ENCODE data around the gene EIF1.
"Not testable (repeated sequence)": the region's sequence is repeated elsewhere in the genome, so short reads cannot be mapped to it uniquely, and the experiment has no call there.

Gene EIF1

DNA sequence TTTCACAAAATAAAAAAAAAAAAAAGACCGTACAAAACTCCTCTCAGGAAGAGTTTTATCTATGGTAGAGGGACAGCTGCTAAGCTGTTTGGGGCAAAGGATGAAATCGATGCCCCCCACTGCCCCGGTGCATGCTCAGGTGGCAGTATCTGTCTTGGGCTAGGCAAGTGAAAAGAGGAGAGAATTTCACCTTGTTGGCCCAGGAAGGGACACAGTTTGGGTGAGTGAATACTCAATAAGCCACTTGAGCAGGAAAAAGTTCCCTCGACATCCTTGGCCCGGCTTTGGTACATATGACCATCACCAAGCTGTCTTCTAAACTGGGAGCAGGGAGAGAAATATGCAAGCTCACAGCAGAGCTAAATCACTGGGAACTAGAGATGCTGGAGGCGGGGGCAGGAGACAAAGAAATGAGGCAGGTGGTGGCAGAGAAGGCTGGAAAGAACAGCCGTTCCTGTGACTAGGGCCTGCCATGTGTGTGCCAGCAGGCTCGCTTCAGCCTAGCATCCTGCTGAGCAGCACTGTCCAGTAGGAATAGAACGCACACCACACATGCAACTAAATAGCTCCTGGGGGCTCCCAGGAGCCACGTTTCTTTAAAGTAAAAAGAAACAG is 8.2 kb upstream of the EIF1 start:
- Mint-ChIP-seq H3K27me3 (ENCODE audit: low read depth) (no peaks in the 10 kb centered on the region), H3K9me3 (peaks cover 10% of the 10 kb centered on the region), H3K36me3 (ENCODE audit: low read depth) (peaks cover 6% of the 10 kb centered on the region), H3K4me1 (ENCODE audit: low read depth) (peaks cover 51% of the 10 kb centered on the region), H3K27ac (peak overlapping the region; percentile 80), H3K4me3 (no peak overlapping the region)
- no peak for DNase-seq (ENCODE audit: low spot score)

DNA sequence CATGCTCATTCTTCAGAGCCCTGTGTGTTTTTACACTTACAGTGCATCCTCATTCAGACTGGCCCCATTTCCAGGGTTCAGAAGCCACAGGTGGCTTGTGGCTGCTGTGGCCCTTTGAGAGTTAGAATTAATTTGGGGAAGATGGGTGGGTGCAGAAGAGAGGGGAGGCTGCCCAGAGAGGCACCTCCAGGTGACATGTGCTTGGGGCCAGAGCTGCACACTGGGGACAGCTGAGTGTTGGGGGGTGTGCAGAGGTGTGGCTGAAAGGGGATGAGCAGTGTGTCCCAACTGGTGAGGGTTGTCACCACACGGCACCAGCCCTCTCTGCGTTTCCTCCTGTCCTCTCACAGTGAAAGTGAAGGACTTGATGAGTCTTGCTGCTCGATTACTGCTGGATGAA is 6.9 kb upstream of the EIF1 start:
- peaks cover 6% of the 10 kb centered on the region for H3K36me3 Mint-ChIP-seq (ENCODE audit: low read depth)
- no peak overlapping the region for H3K4me3 Mint-ChIP-seq
- peaks cover 43% of the 10 kb centered on the region for H3K4me1 Mint-ChIP-seq (ENCODE audit: low read depth)
- no peaks in the 10 kb centered on the region for H3K27me3 Mint-ChIP-seq (ENCODE audit: low read depth)
- DNase-seq (ENCODE audit: low spot score): no peak
- H3K9me3 Mint-ChIP-seq: peaks cover 7% of the 10 kb centered on the region
- peak overlapping the region; percentile 51 for H3K27ac Mint-ChIP-seq

DNA sequence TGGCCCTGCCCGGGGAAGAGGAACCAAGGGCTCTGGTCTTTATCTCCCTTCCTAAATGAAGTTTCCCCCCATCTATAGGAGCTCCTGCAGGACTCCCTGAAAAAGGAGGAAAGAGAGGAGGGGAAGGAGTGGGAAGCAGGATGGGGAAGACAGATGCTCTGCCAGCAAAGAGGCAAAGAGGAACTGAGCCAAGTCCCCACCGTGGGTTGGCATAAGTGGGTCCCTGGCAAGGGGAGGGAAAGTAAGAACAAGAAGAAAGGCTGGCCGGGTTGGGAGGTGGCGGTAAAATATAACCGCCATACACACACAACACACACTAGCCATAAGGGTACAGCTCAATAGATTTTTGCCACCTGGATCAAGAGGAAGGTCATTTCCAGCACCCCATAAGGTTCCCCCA is 6.1 kb upstream of the EIF1 start:
- Mint-ChIP-seq H3K36me3 (ENCODE audit: low read depth) (peaks cover 6% of the 10 kb centered on the region), H3K9me3 (peaks cover 7% of the 10 kb centered on the region), H3K4me1 (ENCODE audit: low read depth) (peaks cover 41% of the 10 kb centered on the region), H3K4me3 (no peak overlapping the region), H3K27ac (no peak overlapping the region), H3K27me3 (ENCODE audit: low read depth) (no peaks in the 10 kb centered on the region)
- DNase-seq (ENCODE audit: low spot score): no peak

DNA sequence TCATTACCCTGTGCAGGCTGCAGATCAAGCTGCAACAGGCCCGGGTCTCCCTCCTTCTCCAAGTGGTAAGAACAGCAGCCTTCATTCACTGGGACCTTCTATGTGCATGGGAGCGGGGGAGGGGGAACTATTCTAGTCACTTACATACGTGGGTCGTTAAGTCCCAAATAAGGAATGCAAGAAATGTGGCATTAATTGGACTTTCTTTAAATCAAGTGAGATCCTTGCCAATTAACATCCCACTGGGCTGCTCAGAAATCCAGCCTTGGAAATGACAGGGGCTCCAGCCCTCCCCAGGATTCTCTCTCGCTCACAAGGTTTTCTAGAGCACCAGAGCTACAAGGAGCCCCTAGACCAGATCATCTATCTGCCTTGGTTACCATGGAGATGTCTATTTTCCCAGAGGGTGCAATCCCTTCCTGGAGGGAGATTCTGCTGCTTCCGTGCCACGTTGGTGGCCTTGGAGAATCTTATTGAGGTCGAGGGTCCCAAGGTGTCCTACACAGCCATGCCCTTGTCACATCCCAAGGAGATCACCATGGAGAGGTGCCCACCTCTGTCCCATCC is 5.2 kb upstream of the EIF1 start:
- DNase-seq (ENCODE audit: low spot score): no peak
- H3K4me1 Mint-ChIP-seq (ENCODE audit: low read depth): peaks cover 38% of the 10 kb centered on the region
- H3K9me3 Mint-ChIP-seq: peaks cover 2% of the 10 kb centered on the region
- H3K27me3 Mint-ChIP-seq (ENCODE audit: low read depth): no peaks in the 10 kb centered on the region
- H3K27ac Mint-ChIP-seq: no peak overlapping the region
- peaks cover 2% of the 10 kb centered on the region for H3K36me3 Mint-ChIP-seq (ENCODE audit: low read depth)
- H3K4me3 Mint-ChIP-seq: no peak overlapping the region

DNA sequence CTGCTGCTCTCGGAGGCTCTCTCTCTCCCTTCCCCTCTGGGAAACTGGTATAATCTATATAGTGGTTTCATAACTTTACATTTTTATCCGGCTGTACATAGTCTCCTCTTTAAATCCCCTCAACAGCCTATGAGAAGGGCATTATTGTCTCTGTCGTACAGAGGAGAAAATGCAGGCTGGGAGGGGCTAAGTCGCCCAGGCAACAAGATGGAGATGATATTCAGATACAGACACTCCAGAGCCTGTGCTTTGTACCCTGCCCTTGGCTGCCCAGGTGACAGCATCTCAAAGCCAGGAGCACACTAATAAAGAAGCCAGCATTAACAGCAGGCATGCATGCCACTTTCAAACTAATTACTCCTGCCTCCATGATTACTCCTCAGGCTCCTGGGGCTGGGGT is 4.7 kb upstream of the EIF1 start:
- Mint-ChIP-seq H3K27ac (no peak overlapping the region), H3K36me3 (ENCODE audit: low read depth) (no peaks in the 10 kb centered on the region), H3K27me3 (ENCODE audit: low read depth) (no peaks in the 10 kb centered on the region), H3K9me3 (no peaks in the 10 kb centered on the region), H3K4me1 (ENCODE audit: low read depth) (peaks cover 33% of the 10 kb centered on the region), H3K4me3 (no peak overlapping the region)
- DNase-seq (ENCODE audit: low spot score): no peak

DNA sequence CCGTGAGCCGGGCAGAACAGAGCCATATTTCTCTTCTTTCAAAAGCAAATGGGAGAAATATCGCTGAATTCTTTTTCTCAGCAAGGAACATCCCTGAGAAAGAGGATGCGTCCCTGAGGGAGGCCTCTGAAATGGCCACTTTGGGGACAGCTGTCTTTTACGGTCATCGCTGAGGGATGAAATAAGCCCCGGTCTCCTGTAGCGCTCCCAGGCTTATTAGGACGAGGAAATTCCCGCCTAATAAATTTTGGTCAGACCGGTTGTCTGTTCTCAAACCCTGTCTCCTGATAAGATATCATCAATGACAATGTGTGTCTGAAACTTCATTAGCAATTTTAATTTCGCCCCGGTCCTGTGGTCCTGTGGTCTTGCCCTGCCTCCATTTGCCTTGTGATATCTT is 2.9 kb upstream of the EIF1 start:
- Mint-ChIP-seq H3K36me3 (ENCODE audit: low read depth) (peaks cover 16% of the 10 kb centered on the region), H3K4me1 (ENCODE audit: low read depth) (peaks cover 24% of the 10 kb centered on the region)
- DNase-seq (ENCODE audit: low spot score); H3K4me3 Mint-ChIP-seq; H3K9me3 Mint-ChIP-seq; H3K27ac Mint-ChIP-seq; H3K27me3 Mint-ChIP-seq (ENCODE audit: low read depth): not testable (repeated sequence)

DNA sequence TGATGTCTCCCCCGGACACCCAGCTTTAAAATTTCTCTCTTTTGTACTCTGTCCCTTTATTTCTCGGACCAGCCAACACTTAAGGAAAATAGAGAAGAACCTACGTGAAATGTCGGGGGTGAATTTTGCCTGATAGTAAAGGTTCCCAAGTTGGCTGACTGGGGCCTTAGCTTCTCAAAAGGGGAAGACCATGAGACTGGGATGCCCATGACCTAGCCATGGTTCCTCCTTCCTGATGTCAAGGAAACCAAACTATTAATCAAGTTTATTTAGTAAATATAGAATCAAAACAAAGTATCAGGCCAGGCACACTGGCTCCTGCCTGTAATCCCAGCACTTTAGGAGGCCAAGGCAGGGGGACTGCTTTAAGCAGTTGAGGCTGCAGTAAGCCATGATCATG is 2.4 kb upstream of the EIF1 start:
- H3K36me3 Mint-ChIP-seq (ENCODE audit: low read depth): peaks cover 22% of the 10 kb centered on the region
- H3K27me3 Mint-ChIP-seq (ENCODE audit: low read depth): no peaks in the 10 kb centered on the region
- H3K9me3 Mint-ChIP-seq: no peaks in the 10 kb centered on the region
- DNase-seq (ENCODE audit: low spot score): no peak
- no peak overlapping the region for H3K4me3 Mint-ChIP-seq
- H3K27ac Mint-ChIP-seq: no peak overlapping the region
- H3K4me1 Mint-ChIP-seq (ENCODE audit: low read depth): peaks cover 27% of the 10 kb centered on the region

DNA sequence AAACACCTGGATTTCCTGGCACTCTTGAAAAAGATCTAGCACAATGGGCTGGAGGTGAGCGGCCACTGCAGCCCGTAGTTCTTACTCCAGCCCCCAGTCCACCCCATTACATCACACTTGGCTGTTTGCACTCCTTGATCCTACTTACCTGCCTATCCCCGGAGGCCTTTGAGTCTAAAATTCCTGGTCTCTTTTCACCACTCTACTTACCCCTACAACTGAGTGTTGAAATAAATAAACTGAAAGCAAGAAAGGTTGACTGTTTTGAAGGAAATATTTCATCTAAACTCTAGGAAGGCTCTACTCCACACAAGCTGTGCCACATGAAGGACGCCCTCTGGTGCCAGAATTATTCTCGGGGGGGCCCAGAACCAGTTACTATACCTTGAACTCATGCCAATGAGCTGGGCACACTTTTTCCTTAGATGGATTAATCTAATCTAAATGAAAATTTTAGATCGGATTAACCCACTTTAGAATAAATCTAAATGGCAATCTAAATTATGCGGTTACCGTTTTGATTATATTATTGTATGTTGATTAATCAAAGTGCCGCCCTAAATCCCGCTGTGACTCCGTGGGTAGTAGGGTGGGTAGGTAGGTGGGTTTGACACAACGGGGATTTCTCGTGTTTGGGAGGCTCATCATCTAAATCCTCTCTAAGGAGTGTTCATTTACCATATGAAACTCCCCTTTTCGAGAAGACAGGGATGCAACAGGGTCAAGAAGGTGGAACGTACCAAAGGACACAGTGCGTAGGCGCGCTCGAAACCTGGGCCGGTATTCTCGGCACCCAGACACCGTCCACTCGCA is 651 bp upstream of the EIF1 start:
- DNase-seq (ENCODE audit: low spot score): peak; percentile 49
- Mint-ChIP-seq H3K4me3 (peak overlapping the region; percentile 95), H3K27me3 (ENCODE audit: low read depth) (no peaks in the 10 kb centered on the region), H3K36me3 (ENCODE audit: low read depth) (peaks cover 38% of the 10 kb centered on the region), H3K9me3 (no peaks in the 10 kb centered on the region), H3K27ac (peak overlapping the region; percentile 98), H3K4me1 (ENCODE audit: low read depth) (peaks cover 29% of the 10 kb centered on the region)

DNA sequence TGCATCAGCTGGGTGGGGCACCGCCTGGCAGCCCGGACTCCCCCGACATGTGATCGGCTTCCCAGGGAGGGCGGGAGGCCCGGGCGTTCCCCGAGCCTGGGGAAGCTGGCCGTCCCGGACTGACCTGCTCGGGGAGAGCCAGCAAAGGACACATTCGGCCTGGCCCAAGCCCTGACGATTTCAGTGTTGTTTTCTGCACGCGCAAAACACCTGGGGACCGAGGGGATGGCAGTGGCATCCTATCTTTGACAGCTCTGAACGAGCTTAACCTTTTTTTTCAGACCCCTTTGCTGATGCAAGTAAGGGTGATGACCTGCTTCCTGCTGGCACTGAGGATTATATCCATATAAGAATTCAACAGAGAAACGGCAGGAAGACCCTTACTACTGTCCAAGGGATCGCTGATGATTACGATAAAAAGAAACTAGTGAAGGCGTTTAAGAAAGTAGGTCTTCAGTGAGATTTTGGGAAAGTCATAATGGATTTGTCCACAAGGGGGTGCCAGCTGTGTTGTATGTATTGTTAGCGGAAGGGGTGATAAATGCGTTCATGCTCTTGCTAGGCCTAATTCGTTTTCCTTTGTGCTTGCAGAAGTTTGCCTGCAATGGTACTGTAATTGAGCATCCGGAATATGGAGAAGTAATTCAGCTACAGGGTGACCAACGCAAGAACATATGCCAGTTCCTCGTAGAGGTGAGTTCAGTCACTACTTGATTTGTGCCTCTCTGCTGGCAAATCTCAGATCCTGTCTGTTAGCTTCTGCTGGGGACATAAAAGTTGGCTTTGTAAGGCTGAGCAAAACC is 1.0 kb downstream of the EIF1 start:
- peaks cover 48% of the 10 kb centered on the region for H3K36me3 Mint-ChIP-seq (ENCODE audit: low read depth)
- DNase-seq (ENCODE audit: low spot score): peak; percentile 47

DNA sequence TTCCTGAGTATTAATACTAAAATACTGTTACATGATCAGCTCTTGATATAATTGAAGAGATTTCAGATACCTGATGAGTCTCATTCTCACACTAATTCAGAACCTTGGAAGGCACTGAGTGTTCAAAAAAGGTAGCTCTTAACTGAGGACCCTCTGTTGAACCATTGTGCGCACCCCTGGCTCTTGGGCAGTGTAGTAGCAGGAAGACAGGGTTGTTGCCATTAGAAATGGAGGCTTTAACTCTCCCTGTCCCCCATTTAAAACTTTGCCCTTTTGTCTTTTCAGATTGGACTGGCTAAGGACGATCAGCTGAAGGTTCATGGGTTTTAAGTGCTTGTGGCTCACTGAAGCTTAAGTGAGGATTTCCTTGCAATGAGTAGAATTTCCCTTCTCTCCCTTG is 1.8 kb downstream of the EIF1 start:
- peak overlapping the region; percentile 95 for H3K4me3 Mint-ChIP-seq
- H3K27ac Mint-ChIP-seq: peak overlapping the region; percentile 52
- peaks cover 50% of the 10 kb centered on the region for H3K36me3 Mint-ChIP-seq (ENCODE audit: low read depth)

More for the DNA sequence above, 1.0 kb downstream of the EIF1 start:
- H3K9me3 Mint-ChIP-seq: no peaks in the 10 kb centered on the region
- H3K4me1 Mint-ChIP-seq (ENCODE audit: low read depth): peaks cover 22% of the 10 kb centered on the region
- peak overlapping the region; percentile 98 for H3K27ac Mint-ChIP-seq
- H3K4me3 Mint-ChIP-seq: peak overlapping the region; percentile 95
- H3K27me3 Mint-ChIP-seq (ENCODE audit: low read depth): no peaks in the 10 kb centered on the region

DNA sequence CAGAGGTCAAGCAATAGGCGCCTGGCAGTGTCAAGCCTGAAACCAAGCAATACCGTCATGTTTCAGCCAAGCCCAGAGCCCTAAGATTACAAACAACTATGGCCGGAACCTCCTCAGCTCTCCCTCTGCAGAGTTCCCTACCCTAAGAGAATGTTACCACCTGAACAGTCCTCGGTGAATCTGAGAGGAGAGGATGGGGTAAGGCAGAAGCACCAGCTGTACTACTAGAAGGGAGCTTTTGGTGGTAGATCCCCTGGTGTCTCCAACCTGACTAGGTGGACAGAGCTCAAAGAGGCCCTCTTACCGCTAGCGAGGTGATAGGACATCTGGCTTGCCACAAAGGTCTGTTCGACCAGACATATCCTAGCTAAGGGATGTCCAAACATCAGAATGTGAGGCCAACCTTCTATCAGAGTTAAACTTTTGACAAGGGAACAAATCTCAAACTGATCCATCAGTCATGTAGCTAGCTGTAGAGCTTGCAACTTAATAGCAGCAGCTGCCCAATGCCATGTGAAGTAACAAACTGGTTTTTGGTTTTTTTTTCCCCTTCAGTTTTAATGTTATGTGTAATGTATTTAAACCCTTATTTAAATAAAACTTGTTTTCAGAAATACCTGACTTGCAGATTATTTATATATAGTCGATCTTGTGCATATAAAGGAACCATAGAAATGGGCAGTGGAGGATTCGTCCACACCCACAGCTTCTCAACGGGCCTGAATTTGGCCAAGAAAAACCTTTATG is 2.5 kb downstream of the EIF1 start:
- H3K4me1 Mint-ChIP-seq (ENCODE audit: low read depth): peaks cover 26% of the 10 kb centered on the region
- H3K9me3 Mint-ChIP-seq: no peaks in the 10 kb centered on the region
- peaks cover 53% of the 10 kb centered on the region for H3K36me3 Mint-ChIP-seq (ENCODE audit: low read depth)
- H3K4me3 Mint-ChIP-seq: peak overlapping the region; percentile 95
- no peaks in the 10 kb centered on the region for H3K27me3 Mint-ChIP-seq (ENCODE audit: low read depth)
- no peak for DNase-seq (ENCODE audit: low spot score)
- peak overlapping the region; percentile 52 for H3K27ac Mint-ChIP-seq

More for the DNA sequence above, 1.8 kb downstream of the EIF1 start:
- Mint-ChIP-seq H3K27me3 (ENCODE audit: low read depth) (no peaks in the 10 kb centered on the region), H3K4me1 (ENCODE audit: low read depth) (peaks cover 22% of the 10 kb centered on the region), H3K9me3 (no peaks in the 10 kb centered on the region)
- DNase-seq (ENCODE audit: low spot score): no peak

DNA sequence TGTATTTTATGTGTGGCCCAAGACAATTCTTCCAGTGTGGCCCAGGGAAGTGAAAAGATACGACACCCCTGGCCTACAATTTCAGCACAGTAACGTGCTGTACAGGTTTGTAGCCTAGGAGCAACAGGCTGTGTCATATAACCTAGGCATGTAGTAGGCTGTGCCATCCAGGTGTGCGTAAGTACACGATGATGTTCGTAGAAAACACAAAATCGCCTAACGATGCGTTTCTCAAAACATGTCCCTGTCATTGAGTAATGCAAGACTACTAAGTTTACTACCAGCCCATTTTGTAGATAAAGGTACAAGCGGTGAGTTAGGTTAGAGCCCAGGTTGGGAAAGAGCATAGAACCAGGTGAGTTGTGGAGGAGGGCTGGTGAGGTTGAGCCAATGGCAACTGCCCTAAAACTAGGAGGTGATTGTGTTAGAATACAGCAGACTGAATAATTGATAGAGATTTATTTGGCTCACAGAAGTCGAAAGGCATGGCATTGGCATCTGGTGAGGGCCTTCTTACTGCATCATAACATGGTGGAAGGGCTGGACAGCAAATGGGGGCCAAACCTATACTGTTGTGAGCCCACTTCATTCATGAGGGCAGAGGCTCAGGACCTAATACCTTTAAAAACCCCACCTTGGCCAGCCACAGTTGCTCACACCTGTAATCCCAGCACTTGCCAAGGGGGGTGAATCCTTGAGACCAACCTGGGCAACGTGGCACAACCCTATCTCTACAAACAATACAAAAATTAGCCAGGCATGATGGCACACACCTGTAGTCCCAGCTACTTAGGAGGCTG is 4.2 kb downstream of the EIF1 start:
- Mint-ChIP-seq H3K4me3 (no peak overlapping the region), H3K36me3 (ENCODE audit: low read depth) (peaks cover 53% of the 10 kb centered on the region), H3K27me3 (ENCODE audit: low read depth) (no peaks in the 10 kb centered on the region), H3K9me3 (no peaks in the 10 kb centered on the region), H3K4me1 (ENCODE audit: low read depth) (peaks cover 27% of the 10 kb centered on the region), H3K27ac (peak overlapping the region; percentile 50)
- no peak for DNase-seq (ENCODE audit: low spot score)

Data from T-helper 2 cell treated with Interferon-gamma antibody and Interleukin-4, amounts not matched to agents 5 μg/mL and 100 μg/mL, for 36 hours (primary cell).